Measurements from ENCODE around the gene S100PBP.

S100PBP gene

GRCh38 chr1:32806910-32807523 is 10.4 kb upstream of the S100PBP start:
- Histone ChIP-seq H3K27ac (no peak overlapping the region), H3K4me3 (no peak overlapping the region)
- TF ChIP-seq, protein P1, sequence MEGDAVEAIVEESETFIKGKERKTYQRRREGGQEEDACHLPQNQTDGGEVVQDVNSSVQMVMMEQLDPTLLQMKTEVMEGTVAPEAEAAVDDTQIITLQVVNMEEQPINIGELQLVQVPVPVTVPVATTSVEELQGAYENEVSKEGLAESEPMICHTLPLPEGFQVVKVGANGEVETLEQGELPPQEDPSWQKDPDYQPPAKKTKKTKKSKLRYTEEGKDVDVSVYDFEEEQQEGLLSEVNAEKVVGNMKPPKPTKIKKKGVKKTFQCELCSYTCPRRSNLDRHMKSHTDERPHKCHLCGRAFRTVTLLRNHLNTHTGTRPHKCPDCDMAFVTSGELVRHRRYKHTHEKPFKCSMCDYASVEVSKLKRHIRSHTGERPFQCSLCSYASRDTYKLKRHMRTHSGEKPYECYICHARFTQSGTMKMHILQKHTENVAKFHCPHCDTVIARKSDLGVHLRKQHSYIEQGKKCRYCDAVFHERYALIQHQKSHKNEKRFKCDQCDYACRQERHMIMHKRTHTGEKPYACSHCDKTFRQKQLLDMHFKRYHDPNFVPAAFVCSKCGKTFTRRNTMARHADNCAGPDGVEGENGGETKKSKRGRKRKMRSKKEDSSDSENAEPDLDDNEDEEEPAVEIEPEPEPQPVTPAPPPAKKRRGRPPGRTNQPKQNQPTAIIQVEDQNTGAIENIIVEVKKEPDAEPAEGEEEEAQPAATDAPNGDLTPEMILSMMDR (IDR thresholded peaks at IDR 0.05), result no peak
- no peak for DNase-seq (ENCODE audit: low spot score)

- Histone ChIP-seq H3K4me3 (no peak overlapping the region), H3K27ac (no peak overlapping the region)
- TF ChIP-seq, protein P1 (IDR thresholded peaks at IDR 0.05), result no peak
- no peak for DNase-seq (ENCODE audit: low spot score)
Observed at GRCh38 chr1:32808580-32808979, 8.9 kb upstream of the S100PBP start.

DNA sequence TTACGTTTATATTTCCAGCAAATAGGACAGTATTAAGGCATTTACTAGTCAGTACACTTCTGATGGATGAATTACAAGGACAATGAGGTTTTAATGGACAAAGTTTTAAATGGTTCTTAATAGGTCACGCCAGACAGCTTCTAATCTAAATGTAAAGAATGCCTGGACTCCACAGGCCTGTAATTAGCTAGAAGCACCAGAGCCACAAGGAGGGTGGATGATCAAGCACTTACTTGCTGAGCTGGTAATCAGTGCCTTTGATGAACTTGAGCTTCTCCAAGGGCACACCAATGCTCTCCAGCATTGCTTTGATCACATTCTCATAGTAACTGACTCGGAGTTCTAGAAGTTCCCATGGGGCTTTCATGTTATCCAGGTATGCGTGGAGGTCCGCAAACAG is 7.1 kb upstream of the S100PBP start:
- no peak overlapping the region for H3K4me3 ChIP-seq
- TF ChIP-seq, protein P1 (IDR thresholded peaks at IDR 0.05), result no peak
- no peak overlapping the region for H3K27ac ChIP-seq
- no peak for DNase-seq (ENCODE audit: low spot score)

GRCh38 chr1:32811265-32811664 is 6.2 kb upstream of the S100PBP start:
- no peak for DNase-seq (ENCODE audit: low spot score)
- TF ChIP-seq, protein P1 (IDR thresholded peaks at IDR 0.05), result no peak
- Histone ChIP-seq H3K27ac (no peak overlapping the region), H3K4me3 (no peak overlapping the region)

GRCh38 chr1:32811917-32812316 is 5.5 kb upstream of the S100PBP start:
- TF ChIP-seq, protein P1 (IDR thresholded peaks at IDR 0.05), result no peak
- DNase-seq (ENCODE audit: low spot score), result no peak

DNA sequence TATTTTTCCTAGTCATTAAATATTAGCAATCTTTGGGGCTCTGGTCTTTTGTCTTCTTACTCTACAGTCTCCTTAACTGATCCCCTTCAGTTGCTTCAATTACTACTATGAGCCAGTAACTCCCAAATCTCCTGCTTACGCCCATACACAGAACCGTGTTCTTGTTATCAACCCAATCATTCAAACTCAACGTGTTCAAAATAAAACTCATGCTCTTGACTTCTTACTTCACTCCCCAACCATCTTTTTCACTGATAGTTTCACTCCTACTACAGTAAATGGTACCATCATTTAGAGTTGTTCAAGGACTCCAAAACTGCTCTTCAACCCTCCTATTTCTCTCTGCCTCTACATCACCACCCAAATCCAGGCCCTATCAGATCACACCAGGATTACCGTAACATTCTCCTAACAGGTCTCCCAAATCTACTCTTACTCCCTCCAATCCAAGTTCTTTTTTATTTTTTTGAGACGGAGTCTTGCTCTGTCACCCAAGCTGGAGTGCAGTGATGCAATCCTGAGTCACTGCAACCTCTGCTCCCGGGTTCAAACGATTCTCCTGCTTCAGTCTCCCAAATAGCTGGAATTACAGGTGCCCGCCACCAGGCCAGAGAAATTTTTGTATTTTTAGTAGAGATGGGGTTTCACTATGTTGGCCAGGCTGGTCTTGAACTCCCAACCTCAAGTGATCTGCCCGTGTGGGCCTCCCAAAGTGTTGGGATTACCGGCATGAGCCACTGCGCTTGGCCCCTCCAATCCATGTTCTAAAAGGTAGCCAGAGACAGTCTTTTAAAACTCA is 3.3 kb upstream of the S100PBP start:
- H3K4me3 ChIP-seq, result no peak overlapping the region
- TF ChIP-seq, protein P1 (IDR thresholded peaks at IDR 0.05), result no peak
- no peak overlapping the region for H3K27ac ChIP-seq
- no peak for DNase-seq (ENCODE audit: low spot score)

More at GRCh38 chr1:32811917-32812316, 5.5 kb upstream of the S100PBP start:
- Histone ChIP-seq H3K27ac (no peak overlapping the region), H3K4me3 (no peak overlapping the region)

Measured in coronary artery (tissue), 2 donors.